Measurements from ENCODE around the gene HAUS8.
A peak's percentile ranks its signal among the peaks of the same experiment; 100 is the strongest.
"Not testable (repeated sequence)": the region's sequence is repeated elsewhere in the genome, so short reads cannot be mapped to it uniquely, and the experiment has no call there.

HAUS8 gene

GRCh38 chr19:17107546-17108452, 32.5 kb upstream of the HAUS8 start:
- in situ Hi-C loops (cut with HindIII; ENCODE audit: low pct_ligation_motif_present, low sequenced_read_pairs): no loop called here
- peak overlapping the region; percentile 72 for H3K27ac ChIP-seq
- H3K4me3 ChIP-seq (ENCODE audit: low read depth, low read length): peak overlapping the region; percentile 5
- H3K27me3 ChIP-seq (replicated peaks): no peaks in the 10 kb centered on the region
- peak; percentile 95 for DNase-seq
- H3K36me3 ChIP-seq (replicated peaks): peaks cover 35% of the 10 kb centered on the region
- no peak for TF ChIP-seq CTCF (IDR thresholded peaks at IDR 0.05; ENCODE audit: low read depth, low read length, missing control alignments)

GRCh38 chr19:17106964-17107363, 31.7 kb upstream of the HAUS8 start:
- peaks cover 34% of the 10 kb centered on the region for H3K36me3 ChIP-seq (replicated peaks)
- H3K27ac ChIP-seq: peak overlapping the region; percentile 72
- DNase-seq; H3K4me3 ChIP-seq (ENCODE audit: low read depth, low read length); H3K27me3 ChIP-seq (replicated peaks); in situ Hi-C loops (cut with HindIII; ENCODE audit: low pct_ligation_motif_present, low sequenced_read_pairs): not testable (repeated sequence)

GRCh38 chr19:17105556-17105955, 30.3 kb upstream of the HAUS8 start:
- in situ Hi-C loops (cut with HindIII; ENCODE audit: low pct_ligation_motif_present, low sequenced_read_pairs): no loop called here
- H3K4me3 ChIP-seq (ENCODE audit: low read depth, low read length): no peak overlapping the region
- TF ChIP-seq CTCF (IDR thresholded peaks at IDR 0.05; ENCODE audit: low read depth, low read length, missing control alignments): no peak
- H3K27me3 ChIP-seq (replicated peaks): no peaks in the 10 kb centered on the region
- peaks cover 36% of the 10 kb centered on the region for H3K36me3 ChIP-seq (replicated peaks)
- H3K27ac ChIP-seq: no peak overlapping the region
- no peak for DNase-seq

- no peaks in the 10 kb centered on the region for H3K27me3 ChIP-seq (replicated peaks)
- H3K36me3 ChIP-seq (replicated peaks): peaks cover 36% of the 10 kb centered on the region
- no peak for TF ChIP-seq CTCF (IDR thresholded peaks at IDR 0.05; ENCODE audit: low read depth, low read length, missing control alignments)
- H3K27ac ChIP-seq: no peak overlapping the region
- in situ Hi-C loops (cut with HindIII; ENCODE audit: low pct_ligation_motif_present, low sequenced_read_pairs): no loop called here
- H3K4me3 ChIP-seq (ENCODE audit: low read depth, low read length): no peak overlapping the region
- no peak for DNase-seq
Observed at GRCh38 chr19:17104679-17105078, 29.4 kb upstream of the HAUS8 start.

- peak; percentile 88 for TF ChIP-seq CTCF (IDR thresholded peaks at IDR 0.05; ENCODE audit: low read depth, low read length, missing control alignments)
- DNase-seq: peak; percentile 45
- Histone ChIP-seq H3K4me3 (ENCODE audit: low read depth, low read length) (no peak overlapping the region), H3K27ac (no peak overlapping the region), H3K36me3 (replicated peaks) (peaks cover 36% of the 10 kb centered on the region), H3K27me3 (replicated peaks) (no peaks in the 10 kb centered on the region)
- in situ Hi-C loops (cut with HindIII; ENCODE audit: low pct_ligation_motif_present, low sequenced_read_pairs): no loop called here
Observed at GRCh38 chr19:17103177-17103576, 27.9 kb upstream of the HAUS8 start.

GRCh38 chr19:17101686-17102628, 26.7 kb upstream of the HAUS8 start:
- in situ Hi-C loops (cut with HindIII; ENCODE audit: low pct_ligation_motif_present, low sequenced_read_pairs): no loop called here
- no peak overlapping the region for H3K4me3 ChIP-seq (ENCODE audit: low read depth, low read length)
- TF ChIP-seq CTCF (IDR thresholded peaks at IDR 0.05; ENCODE audit: low read depth, low read length, missing control alignments): no peak
- H3K27ac ChIP-seq: no peak overlapping the region
- H3K27me3 ChIP-seq (replicated peaks): no peaks in the 10 kb centered on the region
- DNase-seq: no peak
- peaks cover 33% of the 10 kb centered on the region for H3K36me3 ChIP-seq (replicated peaks)

Data from brain microvascular endothelial cell (primary cell).